Body of pancreas (tissue), 4 donors: ENCODE measurements around the gene CAMLG. TPM values are rescaled to one million over a fixed set of nuclear protein-coding genes. Genes with fewer than 3 reads are reported as not detected.
"Not testable (repeated sequence)": the region's sequence is repeated elsewhere in the genome, so short reads cannot be mapped to it uniquely, and the experiment has no call there.

Experiments used
- ATAC-seq: fragments of 150-250 bp; one replicate; pipeline ENCODE4 v1.9.1; 2016
- DNase-seq, 4 donors: peaks; one replicate each; pipeline ENCODE4 v3.0.0-alpha.2; 2019
- H3K27ac ChIP-seq, 4 donors: fragments of 200-600 bp; sonication (generic); 1 replicate in 3 of 4; 2 replicates in 1 of 4; pipeline versions ENCODE4 v1.5.1 to v1.6.1; 2016 to 2019; ENCODE audit warnings: mild to moderate bottlenecking in 1 of 4, mixed read lengths in 1 of 4, moderate library complexity in 1 of 4
- H3K27me3 ChIP-seq, 2 donors: fragments of 200-600 bp; sonication (generic); one replicate each; pipeline ENCODE4 v1.6.0; 2016; ENCODE audit warnings: mild to moderate bottlenecking in 1 of 2
- H3K36me3 ChIP-seq, 2 donors: fragments of 200-600 bp; sonication (generic); replicated peaks in 1 of 2; 2 replicates each; pipeline ENCODE4 v1.5.1; 2016; ENCODE audit warnings: low read depth in 2 of 2; ENCODE audit not compliant: insufficient read depth in 1 of 2
- H3K4me1 ChIP-seq: fragments of 200-600 bp; sonication (generic); one replicate; pipeline ENCODE4 v1.6.0; 2016
- H3K4me3 ChIP-seq, 2 donors: fragments of 200-600 bp; sonication (generic); 1 replicate in 1 of 2; 2 replicates in 1 of 2; pipeline ENCODE4 v1.5.1; 2016 to 2019
- H3K9me3 ChIP-seq, 3 donors: fragments of 200-600 bp; sonication (generic); 1 replicate in 2 of 3; 2 replicates in 1 of 3; pipeline ENCODE4 v1.5.1; 2016
- POLR2A ChIP-seq, 3 donors: fragments of 450-650 bp; IDR thresholded peaks; one replicate each; pipeline ENCODE4 v1.6.1; 2016; ENCODE audit warnings: antibody characterized with exemption in 3 of 3, mild to moderate bottlenecking in 2 of 3
- WGBS, 2 donors: methylation state at CpG; one replicate each; pipeline ENCODE4 v1.1.5; 2017; 5-methylcytosine and 5-hydroxymethylcytosine counted together
- intact Hi-C: fragments of 100-400 bp; cut with DNase I; formaldehyde crosslinking; loops from one replicate; pipeline ENCODE4 v1.15.1; 2023
- total RNA-seq, 2 donors: library from RNA; depleted of rRNA; stranded (reverse); fragments of >200 nt; gene quantifications; one replicate each; pipeline ENCODE4 v1.1.0, GENCODE V29; 2016
- TF ChIP-seq, protein P1 (sequence below), 7 experiments: fragments of 450-650 bp in 4 of 7; fragments of 200-600 bp in 3 of 7; sonication (generic) in 3 of 7; IDR thresholded peaks; one replicate each; pipeline ENCODE4 v1.5.1; 2016 to 2019; ENCODE audit warnings: antibody characterized with exemption in 7 of 7

Gene CAMLG
- total RNA-seq, 2 donors from 2014 or later: 7.9 to 29.8 TPM

DNA sequence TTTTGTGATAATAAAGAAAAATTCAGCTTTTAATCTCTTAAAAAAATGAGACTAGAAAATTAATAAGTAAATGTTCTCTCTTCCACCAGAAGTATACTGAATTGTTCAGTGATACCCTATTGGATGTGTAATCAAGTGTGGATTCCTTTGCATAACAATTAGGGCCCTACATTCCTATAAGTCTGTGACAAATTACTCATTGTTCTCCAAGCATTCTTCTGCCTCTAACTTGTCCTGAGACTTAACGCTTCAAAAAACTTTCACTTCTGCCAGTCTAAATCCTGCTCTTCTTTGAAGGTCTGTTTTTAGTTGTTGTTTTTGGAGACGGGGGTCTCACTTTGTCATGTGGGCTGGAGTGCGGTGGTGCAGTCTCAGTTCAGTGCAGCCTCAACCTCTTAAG is 11.1 kb downstream of the CAMLG start:
- no peaks in the 10 kb centered on the region for H3K4me1 ChIP-seq
- TF ChIP-seq, protein P1, sequence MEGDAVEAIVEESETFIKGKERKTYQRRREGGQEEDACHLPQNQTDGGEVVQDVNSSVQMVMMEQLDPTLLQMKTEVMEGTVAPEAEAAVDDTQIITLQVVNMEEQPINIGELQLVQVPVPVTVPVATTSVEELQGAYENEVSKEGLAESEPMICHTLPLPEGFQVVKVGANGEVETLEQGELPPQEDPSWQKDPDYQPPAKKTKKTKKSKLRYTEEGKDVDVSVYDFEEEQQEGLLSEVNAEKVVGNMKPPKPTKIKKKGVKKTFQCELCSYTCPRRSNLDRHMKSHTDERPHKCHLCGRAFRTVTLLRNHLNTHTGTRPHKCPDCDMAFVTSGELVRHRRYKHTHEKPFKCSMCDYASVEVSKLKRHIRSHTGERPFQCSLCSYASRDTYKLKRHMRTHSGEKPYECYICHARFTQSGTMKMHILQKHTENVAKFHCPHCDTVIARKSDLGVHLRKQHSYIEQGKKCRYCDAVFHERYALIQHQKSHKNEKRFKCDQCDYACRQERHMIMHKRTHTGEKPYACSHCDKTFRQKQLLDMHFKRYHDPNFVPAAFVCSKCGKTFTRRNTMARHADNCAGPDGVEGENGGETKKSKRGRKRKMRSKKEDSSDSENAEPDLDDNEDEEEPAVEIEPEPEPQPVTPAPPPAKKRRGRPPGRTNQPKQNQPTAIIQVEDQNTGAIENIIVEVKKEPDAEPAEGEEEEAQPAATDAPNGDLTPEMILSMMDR (IDR thresholded peaks at IDR 0.05): no peak
- TF ChIP-seq POLR2A (IDR thresholded peaks at IDR 0.05): no peak
- DNase-seq: no peak
- no peak overlapping the region for H3K27ac ChIP-seq
- intact Hi-C loops: no loop called here
- H3K4me3 ChIP-seq: no peak overlapping the region
- no peaks in the 10 kb centered on the region for H3K36me3 ChIP-seq
- no peak for ATAC-seq
- no peaks in the 10 kb centered on the region for H3K27me3 ChIP-seq
- H3K9me3 ChIP-seq: no peaks in the 10 kb centered on the region
- WGBS, 2 donors: 84 to 85% methylated on average over 3 of the region's 3 CpGs

DNA sequence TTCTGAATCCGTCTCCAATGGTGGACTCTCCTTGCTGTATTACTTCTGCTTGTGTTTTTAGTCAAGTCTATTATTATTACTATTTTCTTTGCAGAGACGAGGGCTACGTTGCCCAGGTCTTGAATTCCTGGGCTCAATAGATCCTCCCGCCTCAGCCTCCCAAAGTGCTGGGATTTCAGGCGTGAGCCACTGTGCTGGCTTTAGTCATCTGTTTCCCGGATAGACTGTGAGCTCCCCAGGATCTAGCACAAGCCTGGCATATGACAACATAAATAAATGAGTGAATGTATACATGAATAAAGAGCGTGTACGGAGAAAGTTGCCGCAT is 19.8 kb downstream of the CAMLG start:
- Histone ChIP-seq H3K27ac (peak overlapping the region; percentile 22 to 82 (median 72)), H3K36me3 (no peaks in the 10 kb centered on the region), H3K4me1 (peaks cover 29% of the 10 kb centered on the region), H3K9me3 (no peaks in the 10 kb centered on the region), H3K27me3 (no peaks in the 10 kb centered on the region), H3K4me3 (peak overlapping the region in 1 of 2 donors; percentile 91)
- 19 to 23% methylated on average over 9 of the region's 9 CpGs for WGBS, 2 donors
- DNase-seq: no peak
- TF ChIP-seq, protein P1 (IDR thresholded peaks at IDR 0.05): no peak
- TF ChIP-seq POLR2A (IDR thresholded peaks at IDR 0.05): no peak
- intact Hi-C loops: loop anchor here (10.0 kb wide), 1 partner anchor 147 kb away; the partner anchor contains the start of gene PCBD2
- peak; percentile 28 for ATAC-seq

DNA sequence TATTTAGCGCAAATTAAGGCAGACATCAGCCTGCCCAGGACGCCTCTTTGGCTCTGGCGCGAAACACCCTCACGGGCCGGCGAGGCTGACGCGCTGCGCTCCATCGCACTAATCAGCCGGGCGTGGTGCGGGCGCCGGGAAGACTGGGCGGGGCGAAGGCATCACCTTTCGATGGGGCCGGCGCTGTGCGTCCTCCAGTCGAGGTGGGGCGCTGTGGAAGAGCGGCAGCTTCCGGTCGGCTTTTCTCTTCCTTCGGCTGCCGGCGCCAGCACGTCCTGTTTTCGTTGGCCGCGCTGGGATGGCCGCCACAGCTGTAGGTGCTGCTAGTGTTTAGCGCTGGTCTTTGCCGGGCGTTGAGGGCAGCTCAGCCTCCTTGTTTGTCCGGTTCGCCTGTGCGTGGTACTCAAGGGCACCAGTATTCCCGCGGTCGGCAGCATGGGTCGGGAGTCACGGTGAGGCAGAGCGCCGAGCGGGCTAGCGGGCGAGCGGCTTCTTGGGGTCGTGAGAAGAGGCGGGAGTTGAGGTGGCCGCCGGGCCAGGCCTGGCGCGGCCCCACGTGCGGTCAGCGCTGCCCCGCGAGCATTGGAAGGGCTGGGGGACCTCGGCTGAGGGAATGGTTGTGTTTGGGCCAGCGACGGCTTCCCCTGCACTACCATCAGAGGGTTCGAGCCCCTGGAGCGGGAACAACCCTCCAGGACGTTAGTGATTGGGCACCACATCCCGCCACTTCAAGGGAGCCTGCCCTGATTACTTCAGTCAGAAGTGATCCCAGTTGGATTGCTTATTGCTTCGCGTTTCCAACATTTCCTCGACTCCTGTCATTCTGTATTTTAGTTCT is 20.4 kb downstream of the CAMLG start, which contains the start of gene DDX46:
Gene DDX46, plus strand, starts transcription at position 276 of the 838 bp plus-strand sequence. Its CDS starts 160 bp downstream, at position 436.
- TF ChIP-seq POLR2A (IDR thresholded peaks at IDR 0.05): peak; percentile 67 to 90 (median 83)
- TF ChIP-seq, protein P1 (IDR thresholded peaks at IDR 0.05): peak; percentile 44 to 96 (median 82)
- ATAC-seq (peak; percentile 99), DNase-seq (peak; percentile 94 to 96 (median 95))
- Histone ChIP-seq H3K9me3 (no peaks in the 10 kb centered on the region), H3K27ac (peak within 1 kb of the TSS; percentile 28 to 82 (median 72)), H3K4me3 (peak within 1 kb of the TSS; percentile 91 to 92), H3K4me1 (peaks cover 29% of the 10 kb centered on the region), H3K36me3 (no peaks in the 10 kb centered on the region), H3K27me3 (no peaks in the 10 kb centered on the region)
- WGBS, 2 donors: 0 to 1% methylated on average over 40 to 72 of the region's 73 CpGs
- intact Hi-C loops: loop anchor here (10.0 kb wide), 1 partner anchor 146 kb away; the partner anchor contains the start of gene PCBD2

DNA sequence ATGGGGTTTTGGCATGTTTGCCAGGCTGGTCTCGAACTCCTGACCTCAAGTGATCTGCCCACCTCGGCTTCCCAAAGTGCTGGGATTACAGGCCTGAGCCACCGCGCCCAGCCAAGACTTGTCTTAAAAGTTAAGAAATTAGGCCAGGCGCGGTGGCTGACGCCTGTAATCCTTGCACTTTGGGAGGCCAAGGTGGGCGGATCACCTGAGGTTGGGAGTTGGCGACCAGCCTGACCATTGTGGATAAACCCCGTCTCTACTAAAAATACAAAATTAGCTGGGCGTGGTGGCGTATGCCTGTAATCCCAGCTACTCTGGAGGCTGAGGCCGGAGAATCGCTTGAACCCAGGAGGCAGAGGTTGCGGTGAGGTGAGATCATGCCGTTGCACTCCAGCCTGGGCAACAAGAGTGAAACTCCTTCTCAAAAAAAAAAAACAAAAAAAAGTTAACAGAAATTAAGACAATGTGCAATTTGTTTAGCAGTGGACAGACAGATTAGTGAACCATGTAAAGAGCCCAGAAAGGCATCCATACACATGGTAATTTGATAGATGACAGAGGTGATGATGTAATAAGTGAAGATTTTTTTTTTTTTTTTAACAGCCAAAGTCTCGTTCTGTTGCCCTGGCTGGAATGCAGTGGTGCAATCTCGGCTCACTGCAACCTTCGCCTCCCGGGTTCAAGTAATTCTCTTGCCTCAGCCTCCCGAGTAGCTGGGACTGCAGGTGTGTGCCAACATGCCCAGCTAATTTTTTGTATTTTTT is 29.4 kb downstream of the CAMLG start:
- H3K9me3 ChIP-seq, H3K4me3 ChIP-seq, intact Hi-C loops, H3K4me1 ChIP-seq, DNase-seq, H3K27ac ChIP-seq, H3K27me3 ChIP-seq, ATAC-seq: not testable (repeated sequence)
- 93 to 98% methylated on average over 21 of the region's 21 CpGs for WGBS, 2 donors
- H3K36me3 ChIP-seq: peaks cover 16 to 46% of the 10 kb centered on the region in 2 donors

DNA sequence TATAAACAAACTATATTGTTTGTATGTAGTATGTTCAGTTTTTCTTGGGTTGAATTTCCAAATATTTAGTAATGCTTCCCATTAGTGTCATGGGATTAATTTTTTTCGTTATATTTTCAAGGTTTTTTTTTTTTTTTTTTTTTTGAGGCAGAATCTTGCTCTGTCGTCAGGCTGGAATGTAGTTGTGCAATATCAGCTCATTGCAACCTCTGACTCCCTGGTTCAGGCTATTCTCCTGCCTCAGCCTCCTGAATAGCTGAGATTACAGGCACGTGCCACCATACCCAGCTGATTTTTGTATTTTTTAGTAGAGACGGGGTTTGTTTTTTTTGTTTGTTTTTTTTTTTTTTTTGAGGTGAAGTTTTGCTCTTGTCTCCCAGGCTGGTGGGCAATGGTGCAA is 30.9 kb downstream of the CAMLG start:
- TF ChIP-seq, protein P1 (IDR thresholded peaks at IDR 0.05): no peak
- no peak for TF ChIP-seq POLR2A (IDR thresholded peaks at IDR 0.05)
- Histone ChIP-seq H3K9me3 (no peaks in the 10 kb centered on the region), H3K27ac (no peak overlapping the region), H3K27me3 (no peaks in the 10 kb centered on the region), H3K4me1 (no peaks in the 10 kb centered on the region), H3K36me3 (peaks cover 16 to 57% of the 10 kb centered on the region in 2 donors), H3K4me3 (no peak overlapping the region)
- 73 to 76% methylated on average over 4 of the region's 4 CpGs for WGBS, 2 donors
- intact Hi-C loops: no loop called here
- DNase-seq: no peak
- ATAC-seq: no peak
